HL-60 (cell line): ENCODE measurements around the gene SOX15.

Experiments
- DNase-seq, 2 experiments: peaks; one replicate each; pipeline ENCODE4 v3.0.0-alpha.2; 2010 to 2020; ENCODE audit warnings: low read depth in 1 of 2, low spot score in 1 of 2
- H3K27ac ChIP-seq: fragments of 250-450 bp; sonication (Bioruptor Pico); replicated peaks from 2 replicates; pipeline ENCODE4 v1.5.1; 2020; ENCODE audit warnings: mild to moderate bottlenecking, moderate library complexity
- H3K27me3 ChIP-seq: fragments of 250-450 bp; sonication (Bioruptor Pico); 2 replicates; pipeline ENCODE4 v1.5.1; 2021; ENCODE audit warnings: mild to moderate bottlenecking, moderate library complexity; ENCODE audit not compliant: insufficient read depth, poor library complexity, severe bottlenecking
- H3K4me3 ChIP-seq: replicated peaks from 2 replicates; pipeline ENCODE4 v1.5.1; 2011; ENCODE audit warnings: mild to moderate bottlenecking, control low read depth, low read length; ENCODE audit not compliant: insufficient read depth
- CTCF ChIP-seq: IDR thresholded peaks from one replicate; pipeline ENCODE4 v1.5.1; 2011; ENCODE audit warnings: low read length, control low read depth, inconsistent platforms; ENCODE audit not compliant: insufficient read depth
- GABPA ChIP-seq: IDR thresholded peaks from 2 replicates; pipeline ENCODE4 v1.6.1; 2012; ENCODE audit warnings: low read depth
- POLR2AphosphoS5 ChIP-seq: IDR thresholded peaks from 2 replicates; pipeline ENCODE4 v1.6.1; 2012; ENCODE audit warnings: low read depth
- REST ChIP-seq: IDR thresholded peaks from 2 replicates; pipeline ENCODE4 v1.6.1; 2012; ENCODE audit warnings: low read depth; ENCODE audit not compliant: insufficient replicate concordance
- SPI1 ChIP-seq: IDR thresholded peaks from 2 replicates; pipeline ENCODE4 v1.6.1; 2012; ENCODE audit warnings: low read depth, mild to moderate bottlenecking, borderline replicate concordance

The SOX15 gene

GRCh38 chr17:7549401-7550055, 40.4 kb downstream of the SOX15 start:
- no peak for DNase-seq
- Histone ChIP-seq H3K4me3 (no peak overlapping the region), H3K27ac (no peak overlapping the region), H3K27me3 (no peaks in the 10 kb centered on the region)
- TF ChIP-seq CTCF = no peak
- TF ChIP-seq SPI1 = no peak
- no peak for TF ChIP-seq GABPA
- TF ChIP-seq REST = no peak
- no peak for TF ChIP-seq POLR2AphosphoS5

- no peak for DNase-seq
- Histone ChIP-seq H3K27me3 (no peaks in the 10 kb centered on the region), H3K27ac (no peak within 1 kb of the TSS), H3K4me3 (no peak within 1 kb of the TSS)
- TF ChIP-seq REST = no peak
- TF ChIP-seq SPI1 = no peak
These were observed 41.1 kb downstream of the SOX15 start, which contains the start of gene TNFSF12 for GRCh38 chr17:7548585-7549400. Gene TNFSF12, plus strand, starts transcription at chr17:7549058. Its CDS starts 96 bp downstream, at chr17:7549154.

GRCh38 chr17:7544911-7545310, 45.0 kb downstream of the SOX15 start:
- Histone ChIP-seq H3K27me3 (no peaks in the 10 kb centered on the region), H3K27ac (no peak overlapping the region), H3K4me3 (no peak overlapping the region)
- DNase-seq = no peak
- TF ChIP-seq CTCF (no peak), SPI1 (no peak), POLR2AphosphoS5 (no peak), GABPA (no peak), REST (no peak)
